Body of pancreas (tissue), 4 donors: ENCODE results near the gene SELENBP1.

Source experiments
- POLR2A ChIP-seq, 3 donors: fragments of 450-650 bp; IDR thresholded peaks; one replicate each; pipeline ENCODE4 v1.6.1; 2016; ENCODE audit warnings: antibody characterized with exemption in 3 of 3, mild to moderate bottlenecking in 2 of 3
- TF ChIP-seq, protein P1 (sequence below), 7 experiments: fragments of 450-650 bp in 4 of 7; fragments of 200-600 bp in 3 of 7; sonication (generic) in 3 of 7; IDR thresholded peaks; one replicate each; pipeline ENCODE4 v1.5.1; 2016 to 2019; ENCODE audit warnings: antibody characterized with exemption in 7 of 7

DNA sequence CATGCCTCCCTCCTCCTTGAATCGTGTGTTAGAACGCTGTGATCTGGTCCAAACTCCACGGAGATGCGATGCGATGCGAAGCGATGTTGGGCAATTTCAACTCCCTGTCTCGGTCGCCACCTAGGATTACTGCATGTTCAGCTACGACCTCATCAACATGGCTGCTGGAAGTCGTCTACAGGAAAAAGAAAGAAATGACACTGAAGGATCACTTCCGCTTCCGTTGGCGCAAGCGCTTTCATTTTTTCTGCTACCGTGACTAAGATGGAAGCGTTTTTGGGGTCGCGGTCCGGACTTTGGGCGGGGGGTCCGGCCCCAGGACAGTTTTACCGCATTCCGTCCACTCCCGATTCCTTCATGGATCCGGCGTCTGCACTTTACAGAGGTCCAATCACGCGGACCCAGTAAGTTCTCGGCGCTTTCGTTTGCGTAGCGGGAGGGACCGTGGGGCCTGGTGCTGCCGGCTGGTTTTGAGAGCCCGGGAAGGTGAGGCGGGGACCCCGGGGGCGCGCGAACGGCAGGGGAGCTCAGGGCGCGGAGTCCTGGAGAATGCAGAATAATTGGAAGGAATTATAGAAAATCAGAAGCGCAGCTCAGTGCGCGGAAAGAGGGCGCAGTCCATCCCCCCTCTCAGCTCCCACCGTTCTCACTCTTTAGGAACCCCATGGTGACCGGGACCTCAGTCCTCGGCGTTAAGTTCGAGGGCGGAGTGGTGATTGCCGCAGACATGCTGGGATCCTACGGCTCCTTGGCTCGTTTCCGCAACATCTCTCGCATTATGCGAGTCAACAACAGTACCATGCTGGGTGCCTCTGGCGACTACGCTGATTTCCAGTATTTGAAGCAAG is 27.0 kb upstream of the SELENBP1 start, which contains the start of gene PSMB4:
- TF ChIP-seq, protein P1, sequence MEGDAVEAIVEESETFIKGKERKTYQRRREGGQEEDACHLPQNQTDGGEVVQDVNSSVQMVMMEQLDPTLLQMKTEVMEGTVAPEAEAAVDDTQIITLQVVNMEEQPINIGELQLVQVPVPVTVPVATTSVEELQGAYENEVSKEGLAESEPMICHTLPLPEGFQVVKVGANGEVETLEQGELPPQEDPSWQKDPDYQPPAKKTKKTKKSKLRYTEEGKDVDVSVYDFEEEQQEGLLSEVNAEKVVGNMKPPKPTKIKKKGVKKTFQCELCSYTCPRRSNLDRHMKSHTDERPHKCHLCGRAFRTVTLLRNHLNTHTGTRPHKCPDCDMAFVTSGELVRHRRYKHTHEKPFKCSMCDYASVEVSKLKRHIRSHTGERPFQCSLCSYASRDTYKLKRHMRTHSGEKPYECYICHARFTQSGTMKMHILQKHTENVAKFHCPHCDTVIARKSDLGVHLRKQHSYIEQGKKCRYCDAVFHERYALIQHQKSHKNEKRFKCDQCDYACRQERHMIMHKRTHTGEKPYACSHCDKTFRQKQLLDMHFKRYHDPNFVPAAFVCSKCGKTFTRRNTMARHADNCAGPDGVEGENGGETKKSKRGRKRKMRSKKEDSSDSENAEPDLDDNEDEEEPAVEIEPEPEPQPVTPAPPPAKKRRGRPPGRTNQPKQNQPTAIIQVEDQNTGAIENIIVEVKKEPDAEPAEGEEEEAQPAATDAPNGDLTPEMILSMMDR (IDR thresholded peaks at IDR 0.05): peak in 5 of 7 experiments; percentile 9 to 63 (median 53)
- TF ChIP-seq POLR2A (IDR thresholded peaks at IDR 0.05): peak; percentile 39 to 80 (median 80)
